Epithelial cell of umbilical artery (primary cell): ENCODE data around the gene MRAS. TPM values are rescaled to one million over a fixed set of nuclear protein-coding genes. Genes with fewer than 3 reads are reported as not detected.

Experiments
- total RNA-seq: library from RNA; depleted of rRNA; stranded (reverse); fragments of >200 nt; gene quantifications from 2 replicates; pipeline ENCODE4 v1.2.3, GENCODE V29; 2014

The MRAS gene
- 7.4 and 15.9 TPM in 2 replicates for total RNA-seq

DNA sequence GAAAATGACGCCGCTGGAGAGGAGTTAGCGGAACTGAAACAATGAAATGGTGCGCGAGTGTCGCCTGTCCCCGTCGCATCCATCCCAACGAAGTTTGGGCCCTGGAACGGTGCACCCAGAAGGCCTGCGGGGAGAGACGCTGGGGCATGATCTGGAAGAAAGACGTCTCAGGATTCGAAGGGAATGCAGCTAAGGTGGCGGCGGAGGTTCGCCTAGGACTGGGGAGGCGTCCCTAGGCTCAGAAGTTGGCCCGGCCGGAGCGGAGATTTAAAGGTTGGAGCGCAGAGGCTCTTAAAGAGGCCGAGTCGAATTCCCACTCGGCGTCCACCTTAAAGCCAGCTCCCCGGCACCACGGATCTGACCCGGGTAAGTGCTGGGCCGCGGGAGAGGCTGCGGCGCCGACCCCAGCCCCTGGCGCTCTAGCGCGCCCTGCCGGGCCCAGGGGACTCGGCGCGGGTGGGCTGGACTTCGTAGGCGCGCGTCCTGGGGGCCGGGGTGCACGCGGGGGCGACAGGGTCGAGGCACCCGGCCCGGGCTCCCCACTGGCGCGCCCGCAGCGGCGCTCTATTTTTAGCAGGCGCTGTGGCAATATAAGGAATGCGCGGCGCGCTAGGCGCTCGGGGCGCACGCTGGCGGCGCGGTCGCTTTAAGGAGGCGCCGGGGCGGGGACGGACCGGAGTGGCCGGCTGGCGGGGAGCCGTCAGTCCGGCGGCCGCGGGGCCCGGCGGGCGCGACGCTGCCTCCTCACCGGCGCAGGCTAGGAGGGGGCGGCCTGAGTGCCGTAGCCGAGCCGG is at the start of gene MRAS:
Gene MRAS (plus strand): TSS at position 620 of the 794 bp plus-strand sequence. CDS start 24,305 bp downstream, outside the sequence.

GRCh38 chr3:138329127-138329983 is 19.0 kb upstream of the MRAS start, which contains the start of gene NME9:
TSS of gene NME9 (minus strand) at chr3:138329851. CDS start at chr3:138329335, 516 bp downstream.

DNA sequence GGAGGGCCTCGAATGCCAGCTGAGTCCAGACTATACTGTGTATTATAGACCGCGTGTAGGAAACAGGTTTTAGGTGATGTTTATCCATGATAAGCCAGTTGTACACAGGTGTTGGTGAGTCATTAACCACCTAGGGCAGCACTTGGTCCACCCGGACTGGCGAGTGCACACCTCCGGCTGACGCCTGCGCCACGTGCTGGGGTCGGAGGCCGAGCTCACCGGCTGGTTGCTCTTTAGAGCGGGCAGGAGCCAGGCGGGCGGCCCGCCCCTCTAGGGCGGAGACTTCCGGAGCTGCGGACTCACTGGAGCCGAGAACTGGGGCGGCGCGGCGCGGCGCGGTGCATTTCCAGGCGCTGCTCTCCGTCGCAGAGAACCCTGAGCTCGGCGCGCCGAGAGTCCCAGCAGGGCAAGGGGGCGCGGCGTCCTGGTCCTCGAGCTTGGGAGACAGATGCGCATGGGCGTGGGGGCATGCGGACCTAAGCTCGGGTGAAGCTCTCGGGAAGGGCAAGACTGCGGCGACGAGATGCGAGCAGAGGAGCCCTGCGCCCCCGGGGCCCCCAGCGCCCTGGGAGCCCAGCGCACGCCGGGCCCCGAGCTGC is 86.0 kb downstream of the MRAS start, which contains the start of gene ESYT3:
Gene ESYT3 (plus strand): TSS at position 341 of the 599 bp plus-strand sequence. CDS start 183 bp downstream, at position 524.

Other genes starting within 250 kb of the MRAS start
- gene DZIP1L, start 233.0 kb upstream of the MRAS start, total RNA-seq = 8.8 and 16.0 TPM in 2 replicates
- gene A4GNT, start 216.2 kb upstream of the MRAS start, total RNA-seq = not detected in 2 replicates
- gene DBR1, start 173.7 kb upstream of the MRAS start, total RNA-seq = 18.5 and 24.0 TPM in 2 replicates
- 45.8 and 59.0 TPM in 2 replicates for gene ARMC8, start 161.3 kb upstream of the MRAS start, total RNA-seq
- gene NME9, start 18.7 kb upstream of the MRAS start, total RNA-seq = not detected in 2 replicates
- gene ESYT3, start 86.0 kb downstream of the MRAS start, total RNA-seq = under 0.01 TPM in 1 of 2 replicates, not detected in the other
- gene CEP70, start 245.7 kb downstream of the MRAS start, total RNA-seq = 14.0 and 21.0 TPM in 2 replicates